IPS DF 19.7 (cell line): ENCODE measurements around the gene COL11A2.

ENCODE experiments used
- DNase-seq: peaks from one replicate; pipeline ENCODE4 v3.0.0-alpha.2; 2013; ENCODE audit warnings: low read depth, low spot score

The COL11A2 gene

GRCh38 chr6:33117811-33118277, 74.4 kb downstream of the COL11A2 start:
- peak; percentile 78 for DNase-seq

DNA sequence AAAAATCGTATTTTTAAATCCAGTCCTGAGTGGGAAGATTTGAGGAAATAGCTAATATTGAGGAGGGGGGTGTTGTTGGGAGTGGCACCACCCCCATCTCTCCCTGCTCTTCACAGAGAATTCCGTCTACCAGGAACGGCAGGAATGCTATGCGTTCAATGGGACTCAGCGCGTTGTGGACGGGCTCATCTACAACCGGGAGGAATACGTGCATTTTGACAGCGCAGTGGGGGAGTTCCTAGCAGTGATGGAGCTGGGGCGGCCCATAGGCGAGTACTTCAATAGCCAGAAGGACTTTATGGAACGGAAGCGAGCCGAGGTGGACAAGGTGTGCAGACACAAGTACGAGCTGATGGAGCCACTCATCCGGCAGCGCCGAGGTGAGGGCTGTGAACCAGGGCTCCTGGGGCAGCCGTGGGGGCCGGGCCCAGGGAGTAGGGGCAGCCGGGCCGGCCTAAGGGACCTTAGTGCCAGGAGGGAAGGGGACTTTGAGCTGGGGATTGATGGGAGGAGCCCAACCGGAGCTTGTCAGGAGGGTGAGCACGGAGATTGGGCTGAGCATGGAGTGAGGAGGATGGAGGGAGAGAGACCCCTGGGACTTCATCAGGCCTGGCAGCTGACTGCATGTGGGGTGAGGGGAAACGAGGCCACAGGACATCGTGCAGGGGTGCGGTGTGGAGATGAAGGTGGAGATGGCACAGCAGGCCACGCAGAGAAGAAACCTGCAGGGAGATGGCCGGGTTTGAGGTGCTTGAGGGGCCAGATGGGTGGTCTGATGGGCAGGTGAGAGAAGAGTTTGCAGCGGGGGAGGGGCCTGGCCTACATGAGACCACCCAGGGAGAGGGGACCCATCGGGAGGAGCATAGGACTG, 75.2 kb downstream of the COL11A2 start:
- DNase-seq, result peak; percentile 57

DNA sequence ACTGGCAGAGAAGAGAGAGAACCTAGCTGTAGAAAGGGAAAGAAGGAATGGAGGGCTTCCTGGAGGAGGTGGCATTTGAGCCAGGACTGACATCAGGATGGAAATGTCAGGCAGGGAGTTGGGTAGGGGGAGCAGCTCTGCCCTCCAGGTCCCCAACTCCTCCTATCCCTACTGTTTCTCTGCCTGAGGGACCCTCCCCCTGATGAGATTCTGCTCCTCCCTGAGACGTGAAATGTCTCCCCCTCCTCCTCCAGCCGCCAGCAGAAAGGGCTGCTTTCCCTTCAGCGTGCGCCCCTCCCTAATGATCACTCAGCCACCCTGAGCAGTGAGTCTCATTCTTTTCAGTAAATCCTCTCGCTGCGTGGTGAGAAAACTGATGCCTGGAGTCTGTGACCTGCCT, 75.8 kb downstream of the COL11A2 start:
- no peak for DNase-seq

DNA sequence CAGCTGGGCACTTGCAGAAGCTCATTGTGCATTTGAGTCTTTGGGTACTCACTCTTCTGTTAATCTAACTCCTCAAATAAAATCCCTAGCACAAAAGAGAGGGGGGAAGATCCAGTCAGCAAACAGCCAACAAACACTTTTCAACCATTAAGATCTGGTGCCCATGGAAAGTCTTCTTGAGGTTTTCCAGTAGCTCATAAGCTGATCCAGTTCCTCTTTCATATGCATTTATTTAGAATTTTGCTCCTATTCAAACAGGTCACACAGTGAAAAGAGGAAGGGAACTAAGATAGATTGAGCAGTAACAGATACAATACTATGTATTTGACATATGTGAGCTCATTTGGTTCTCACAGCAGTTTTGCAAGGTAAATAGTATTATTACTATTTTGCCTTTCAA, 77.9 kb downstream of the COL11A2 start:
- DNase-seq, result no peak

DNA sequence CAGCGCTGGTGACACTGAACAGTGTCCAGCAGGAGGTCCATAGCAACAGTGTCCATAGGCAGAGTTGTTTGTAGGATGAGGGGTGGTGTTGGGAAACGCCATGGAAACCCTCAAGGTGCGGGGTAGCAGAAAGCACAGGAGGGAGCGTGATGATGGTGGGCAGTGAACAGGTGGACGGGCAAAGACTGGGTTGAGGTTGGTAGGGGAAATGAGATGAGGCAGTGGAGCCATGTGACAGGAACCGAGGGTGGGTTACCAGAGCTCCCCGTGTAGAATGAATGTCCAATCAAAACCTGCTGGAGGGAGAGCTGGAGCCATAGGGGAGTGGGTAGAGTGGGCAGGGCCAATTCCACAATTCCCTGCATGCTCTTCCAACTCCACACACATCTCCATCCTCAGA, 78.5 kb downstream of the COL11A2 start:
- no peak for DNase-seq
